Glomerular visceral epithelial cell (primary cell): ENCODE results near the gene WDFY3.
A peak's percentile ranks its signal among the peaks of the same experiment; 100 is the strongest.

Experiments
- DNase-seq: peaks from one replicate; pipeline ENCODE4 v3.0.0-alpha.2; 2016; ENCODE audit errors: extremely low spot score

Gene WDFY3

DNA sequence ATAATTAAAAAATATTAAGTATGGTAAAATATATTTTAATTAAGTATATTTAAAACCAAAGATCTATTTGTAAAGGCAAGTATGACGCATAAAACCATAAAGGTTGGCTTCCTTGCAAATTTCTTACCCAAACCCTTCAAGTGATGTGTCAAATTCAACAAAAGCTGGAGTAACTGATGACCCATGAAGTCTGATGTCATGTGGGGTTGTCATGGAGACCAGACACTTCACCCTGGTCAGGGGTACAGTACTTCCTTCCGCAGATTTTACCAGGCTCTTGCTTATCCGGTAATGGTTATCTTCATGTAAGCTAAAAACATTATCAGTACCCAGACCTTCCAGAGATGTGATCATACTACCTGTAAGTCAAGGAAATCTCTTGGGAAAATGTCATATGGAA is 170.1 kb downstream of the WDFY3 start:
- peak; percentile 15 for DNase-seq

DNA sequence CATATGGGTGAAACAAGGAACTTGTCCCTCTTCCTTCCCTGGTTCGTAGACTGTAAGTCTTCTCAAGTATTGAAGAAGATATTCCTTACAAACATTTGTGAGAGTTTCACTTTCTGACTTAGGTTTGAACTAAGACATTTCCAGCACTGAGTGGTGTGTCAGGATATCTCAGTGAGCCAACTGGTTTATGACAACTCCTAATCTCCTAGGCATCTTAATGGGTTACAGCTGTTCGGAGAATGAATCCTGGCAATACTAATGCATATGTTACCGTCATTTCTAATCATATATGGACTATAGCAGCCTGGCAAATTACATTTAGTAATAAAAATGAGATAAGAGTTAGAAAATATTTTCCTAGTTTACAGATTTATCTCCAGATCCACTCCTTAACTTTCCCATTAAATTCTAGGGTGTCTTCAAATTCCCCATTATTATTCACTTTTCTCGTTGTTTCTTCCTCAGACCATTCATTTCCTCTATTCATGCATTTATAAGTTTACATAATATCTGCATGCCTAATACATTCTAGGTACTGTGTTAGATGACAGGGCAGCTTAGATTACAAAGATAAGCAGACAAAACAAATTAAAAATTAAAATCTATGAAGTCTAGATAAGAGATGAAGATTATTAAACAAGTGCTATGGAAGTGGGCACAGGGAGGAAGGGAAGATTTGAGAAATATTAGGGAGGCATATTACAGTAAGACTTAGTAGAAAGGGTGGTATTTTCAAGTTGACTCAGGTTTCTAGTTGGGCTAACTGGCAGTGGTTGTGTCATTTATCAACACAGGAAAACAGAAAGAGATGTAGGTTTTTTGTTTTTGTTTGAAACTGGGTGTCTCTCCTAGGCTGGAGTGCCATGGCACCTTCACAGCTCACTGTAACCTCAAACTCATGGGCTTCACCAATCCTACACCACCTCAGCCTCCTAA is 173.9 kb downstream of the WDFY3 start:
- DNase-seq, result no peak

DNA sequence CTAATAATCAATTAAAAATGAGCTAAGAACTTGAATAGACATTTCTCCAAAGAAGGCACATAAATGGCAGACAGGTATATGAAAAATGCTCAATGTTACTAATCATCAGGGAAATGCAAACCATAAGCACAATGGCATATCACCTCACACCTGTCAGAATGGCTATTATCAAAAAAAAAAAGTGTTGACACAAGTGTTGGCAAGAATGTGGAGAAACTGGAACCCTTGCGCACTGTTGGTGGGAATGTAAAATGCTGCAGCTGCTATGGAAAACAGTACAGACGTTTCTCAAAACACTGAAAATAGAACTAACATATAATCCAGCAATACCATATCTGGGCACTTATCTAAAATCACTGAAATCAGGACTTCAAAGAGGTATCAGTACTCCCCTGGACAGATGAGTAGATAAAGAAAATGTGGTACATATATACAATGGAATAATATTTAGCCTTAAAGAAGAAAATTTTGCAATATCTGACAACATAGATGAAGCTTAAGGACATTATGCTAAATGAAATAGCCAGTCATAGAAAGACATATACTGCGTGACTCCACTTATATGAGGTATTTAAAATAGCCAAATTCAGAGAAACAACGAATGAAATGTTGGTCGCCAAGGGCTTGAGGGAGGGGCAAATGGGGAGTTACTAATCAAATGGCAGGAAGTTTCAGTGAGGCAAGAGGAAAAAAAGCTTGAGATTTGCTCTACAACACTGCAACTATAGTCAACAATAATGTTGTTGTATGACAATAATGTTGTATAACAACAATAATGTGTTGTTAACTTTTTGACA is 175.5 kb downstream of the WDFY3 start:
- DNase-seq, result no peak

DNA sequence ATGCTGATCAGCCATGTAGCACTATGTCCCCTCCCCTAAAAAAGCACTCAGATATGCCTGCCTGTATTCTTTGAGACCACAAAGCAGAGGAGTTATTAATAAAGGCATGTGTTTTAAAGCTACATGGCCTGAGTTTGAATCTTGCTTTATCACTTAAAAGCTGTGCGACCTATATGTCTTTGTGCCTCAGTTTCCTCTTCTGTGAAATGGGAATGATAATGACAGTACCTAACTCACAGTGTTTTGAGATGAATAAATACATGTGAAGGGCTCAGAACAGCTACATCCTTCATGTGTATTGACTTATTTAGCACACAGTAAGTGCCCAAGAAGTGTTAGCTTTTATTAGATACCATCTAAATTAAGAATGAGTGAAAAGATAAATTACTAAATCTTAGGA is 180.0 kb downstream of the WDFY3 start:
- no peak for DNase-seq

DNA sequence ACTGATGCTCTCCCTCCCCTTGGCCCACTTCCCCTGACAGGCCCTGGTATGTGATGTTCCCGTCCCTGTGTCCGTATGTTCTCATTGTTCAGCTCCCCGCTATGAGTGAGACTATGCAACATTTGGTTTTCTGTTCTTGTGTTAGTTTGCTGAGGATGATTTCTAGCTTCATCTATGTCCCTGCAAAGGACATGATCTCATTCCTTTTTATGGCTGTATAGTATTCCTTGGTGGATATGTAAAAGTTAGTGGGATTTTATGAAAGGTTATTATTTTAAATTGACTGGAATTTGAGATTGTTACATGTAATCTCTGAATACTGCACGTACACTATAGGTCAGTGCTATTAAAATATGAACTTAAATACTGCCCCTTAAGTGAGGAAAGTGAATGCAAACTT is 184.0 kb downstream of the WDFY3 start:
- no peak for DNase-seq

DNA sequence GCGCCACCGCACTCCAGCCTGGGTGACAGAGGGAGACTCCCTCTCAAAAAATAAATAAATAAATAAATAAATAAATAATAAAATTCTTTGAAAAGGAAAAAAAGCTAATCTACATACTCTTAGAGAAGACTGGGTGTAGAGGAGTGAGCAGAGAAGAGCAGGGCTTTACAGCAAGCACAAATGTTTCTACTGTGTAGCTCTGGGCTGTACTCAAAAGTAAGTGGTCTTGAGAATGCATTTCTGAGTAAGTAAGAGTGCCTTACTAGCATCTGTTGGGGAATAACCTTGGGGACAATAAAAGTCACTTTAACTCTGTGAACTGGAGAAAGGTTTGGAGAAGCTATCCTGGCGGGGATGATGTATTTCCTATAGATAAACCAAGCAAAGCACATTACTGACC is 185.8 kb downstream of the WDFY3 start:
- DNase-seq, result no peak

DNA sequence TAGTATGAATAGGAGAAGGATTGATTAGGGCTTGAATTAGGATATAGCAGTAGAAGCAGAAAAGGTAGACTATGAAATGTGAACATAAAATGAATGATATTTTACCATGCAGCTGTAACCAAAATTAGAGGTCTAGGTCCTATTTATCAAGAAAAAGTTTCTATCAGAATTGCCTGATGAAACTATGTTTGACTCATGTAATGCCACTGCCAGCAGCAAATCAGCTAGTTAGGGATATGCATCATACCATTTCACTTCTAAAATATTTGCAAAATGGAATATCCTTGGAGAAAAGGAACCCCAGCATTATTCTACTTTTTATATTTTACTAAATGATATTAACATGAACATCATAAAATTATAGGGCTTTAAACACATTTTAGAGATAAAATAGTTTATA is 188.4 kb downstream of the WDFY3 start:
- DNase-seq, result no peak

DNA sequence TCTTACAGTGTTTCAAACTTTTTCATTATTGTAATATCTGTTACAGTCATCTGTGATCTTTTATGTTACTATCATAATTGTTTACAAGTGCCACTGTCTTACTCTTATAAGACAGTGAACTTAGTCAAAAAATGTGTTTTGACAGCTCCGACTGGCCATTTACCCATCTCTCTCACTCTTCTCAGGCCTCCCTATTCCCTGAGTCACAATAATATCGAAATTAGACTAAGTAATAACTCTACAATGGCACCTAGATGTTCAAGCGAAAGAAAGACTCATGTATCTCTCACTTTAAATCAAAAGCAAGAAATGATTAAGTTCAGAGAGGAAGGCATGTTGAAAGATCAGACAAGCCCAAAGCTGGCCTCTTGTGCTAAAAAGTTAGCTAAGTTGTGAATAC is 199.3 kb downstream of the WDFY3 start:
- DNase-seq, result no peak

DNA sequence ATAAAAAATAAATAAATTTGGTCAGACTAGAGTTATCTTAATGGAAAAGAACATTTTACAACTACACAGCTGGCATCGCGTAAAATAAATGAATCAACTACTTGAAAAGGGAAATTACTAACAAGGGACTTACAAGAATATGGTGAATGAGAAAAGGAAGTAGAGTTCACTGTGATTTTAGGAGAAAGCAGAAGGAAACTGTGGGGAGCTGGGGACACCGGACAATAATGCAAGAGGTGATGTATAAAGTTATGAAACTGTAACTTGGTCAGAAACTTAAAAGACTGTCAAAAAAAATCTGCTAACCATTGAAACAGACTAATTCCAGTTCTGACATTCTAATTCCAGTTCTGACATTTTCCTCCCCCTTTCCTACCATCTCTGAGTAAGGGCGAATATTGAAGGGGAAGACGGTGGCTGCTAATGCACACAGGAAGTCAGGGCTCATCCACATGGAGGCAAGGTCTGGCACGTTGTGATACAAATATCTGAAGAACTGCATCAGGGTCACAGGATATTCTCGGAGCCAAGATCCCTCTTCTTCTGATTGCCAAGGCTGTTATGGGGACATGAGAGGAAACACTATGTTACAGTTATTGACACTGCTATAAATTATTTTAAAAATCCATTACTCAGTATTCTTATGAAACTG is 213.0 kb downstream of the WDFY3 start:
- no peak for DNase-seq

DNA sequence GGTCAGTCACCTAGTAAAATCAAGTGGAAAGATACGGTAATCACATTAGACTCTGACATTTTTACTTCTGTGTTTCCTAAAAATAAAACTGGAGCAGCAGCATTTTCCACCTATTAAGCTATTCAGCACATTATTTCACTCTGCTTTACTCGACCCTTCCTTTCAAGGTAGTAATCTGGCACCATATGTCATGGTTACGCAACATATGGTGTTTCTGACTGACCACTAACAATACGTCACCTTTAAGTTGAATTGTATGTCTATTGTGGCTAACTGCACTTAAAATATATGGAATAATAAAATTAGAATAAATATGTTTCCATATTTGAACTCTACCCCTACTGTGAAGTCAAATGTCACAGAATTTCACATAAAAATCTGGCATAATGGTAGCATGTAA is 214.8 kb downstream of the WDFY3 start:
- DNase-seq, result no peak

DNA sequence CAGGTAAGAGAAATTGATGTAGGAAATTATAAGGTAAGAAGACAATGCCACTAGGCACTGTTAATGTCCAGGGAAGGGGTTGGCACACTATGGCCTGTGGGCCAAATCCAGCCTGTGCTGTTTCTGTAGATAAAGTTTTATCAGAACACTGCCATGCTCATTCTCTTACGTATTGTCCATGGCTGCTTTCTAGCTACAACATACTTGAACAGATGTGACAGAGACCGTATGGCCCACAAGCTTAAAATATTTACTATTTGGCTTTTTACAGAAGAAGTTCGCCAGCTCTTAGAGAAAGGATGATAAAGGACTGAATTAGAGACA is 215.6 kb downstream of the WDFY3 start:
- DNase-seq, result no peak

DNA sequence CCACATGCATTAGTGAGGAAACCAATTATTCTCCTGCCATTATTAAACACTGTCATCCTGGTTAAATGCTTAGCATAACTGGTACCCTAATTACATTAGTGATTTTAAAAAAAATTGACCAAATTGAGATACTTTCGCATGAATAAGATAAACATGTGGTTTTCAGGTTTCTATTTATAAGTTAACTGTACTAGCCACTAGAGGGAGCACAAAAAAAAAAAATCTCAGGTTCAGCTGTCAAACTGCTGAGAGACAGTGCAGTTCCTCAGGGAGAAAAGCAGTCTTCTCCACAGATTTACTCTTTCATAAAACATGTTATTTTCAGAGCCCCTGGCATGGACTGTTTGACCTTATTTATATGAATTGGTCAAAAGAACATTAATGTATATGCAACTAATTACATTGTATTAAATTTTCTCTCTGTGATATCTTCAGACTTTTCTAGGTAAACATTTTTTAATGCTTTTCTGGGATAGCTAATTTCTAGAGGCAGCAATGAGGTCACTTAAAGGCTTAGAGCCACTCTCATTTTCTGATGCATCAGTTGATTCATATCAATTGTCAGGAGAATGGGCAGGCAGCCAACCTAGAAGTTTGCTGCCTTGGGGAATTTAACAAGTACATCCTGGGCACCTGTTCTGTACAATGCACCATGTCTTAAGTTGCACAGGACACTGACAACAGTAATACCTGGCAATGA is 216.1 kb downstream of the WDFY3 start:
- DNase-seq, result peak; percentile 58

DNA sequence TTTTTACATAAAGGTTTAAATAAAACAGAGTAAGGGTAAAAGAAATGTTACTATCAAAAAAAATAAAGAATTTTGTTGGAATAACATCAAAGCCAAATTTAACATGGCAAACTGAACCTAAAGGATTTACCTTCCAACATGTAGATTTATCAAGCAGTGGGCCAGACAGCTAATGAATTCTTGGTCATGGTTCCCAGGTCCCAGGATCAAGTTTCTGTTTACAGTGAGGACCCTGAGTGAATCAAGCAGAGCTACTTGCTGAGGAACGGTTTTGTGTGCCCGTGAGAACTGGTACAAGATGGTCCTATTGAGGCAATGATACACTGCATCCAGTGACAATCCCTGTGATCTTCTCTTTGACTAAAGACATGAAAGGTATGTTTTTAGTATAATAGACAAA is 226.4 kb downstream of the WDFY3 start:
- no peak for DNase-seq

DNA sequence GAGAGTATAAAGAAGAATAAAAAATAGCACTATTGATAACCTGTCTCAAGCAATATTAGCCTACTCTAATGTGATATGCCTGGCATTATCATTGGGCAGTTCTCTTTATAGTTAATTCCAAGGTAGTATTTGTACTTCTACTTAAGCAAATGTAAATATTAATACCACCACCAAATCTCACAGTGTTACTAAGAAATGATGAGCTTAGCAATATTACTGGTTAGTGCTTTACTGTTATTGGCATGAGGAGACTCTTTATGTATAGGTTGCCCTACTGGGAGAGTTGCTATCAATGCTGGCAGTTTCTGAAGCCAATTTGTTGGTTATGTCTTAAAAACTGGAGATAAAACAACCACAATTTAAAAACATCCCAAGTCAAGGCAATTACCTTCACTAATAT is 227.9 kb downstream of the WDFY3 start:
- no peak for DNase-seq

DNA sequence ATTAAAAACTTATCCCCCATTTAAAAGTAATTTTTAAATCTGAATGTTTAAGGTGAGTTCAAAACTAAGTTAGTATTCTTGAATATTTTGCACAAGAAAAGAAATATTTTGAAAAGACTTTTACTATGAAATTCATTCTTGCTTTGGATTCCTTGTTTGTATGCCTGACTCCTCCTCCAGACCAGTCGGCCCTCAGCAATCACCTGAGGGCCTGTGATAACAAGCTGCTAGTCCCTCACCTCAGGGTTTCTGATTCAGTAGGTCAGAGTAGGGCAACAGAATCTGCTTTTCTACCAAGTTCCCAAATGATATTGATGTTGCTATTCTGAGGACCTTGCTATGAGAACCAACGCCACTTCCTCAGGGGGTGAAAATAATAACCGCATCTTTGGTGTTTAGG is 228.8 kb downstream of the WDFY3 start:
- no peak for DNase-seq

DNA sequence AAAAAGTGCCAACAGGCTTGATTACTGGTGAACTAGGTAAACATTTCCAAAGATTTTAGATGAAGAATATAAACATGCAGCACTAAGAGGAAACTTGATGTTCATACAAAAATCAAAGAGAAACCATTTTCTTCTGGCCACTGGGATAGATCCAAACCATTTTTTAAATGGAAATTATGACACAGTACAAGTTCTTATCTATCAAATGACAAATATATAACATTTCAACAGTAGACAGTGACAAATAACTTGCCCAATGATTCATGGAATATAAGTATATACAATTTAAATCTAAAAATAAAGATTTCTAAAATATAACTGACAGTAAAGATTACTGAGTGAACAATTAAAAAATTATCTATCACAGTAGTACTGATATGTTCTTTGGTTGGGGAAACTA is 232.5 kb downstream of the WDFY3 start:
- DNase-seq, result no peak

DNA sequence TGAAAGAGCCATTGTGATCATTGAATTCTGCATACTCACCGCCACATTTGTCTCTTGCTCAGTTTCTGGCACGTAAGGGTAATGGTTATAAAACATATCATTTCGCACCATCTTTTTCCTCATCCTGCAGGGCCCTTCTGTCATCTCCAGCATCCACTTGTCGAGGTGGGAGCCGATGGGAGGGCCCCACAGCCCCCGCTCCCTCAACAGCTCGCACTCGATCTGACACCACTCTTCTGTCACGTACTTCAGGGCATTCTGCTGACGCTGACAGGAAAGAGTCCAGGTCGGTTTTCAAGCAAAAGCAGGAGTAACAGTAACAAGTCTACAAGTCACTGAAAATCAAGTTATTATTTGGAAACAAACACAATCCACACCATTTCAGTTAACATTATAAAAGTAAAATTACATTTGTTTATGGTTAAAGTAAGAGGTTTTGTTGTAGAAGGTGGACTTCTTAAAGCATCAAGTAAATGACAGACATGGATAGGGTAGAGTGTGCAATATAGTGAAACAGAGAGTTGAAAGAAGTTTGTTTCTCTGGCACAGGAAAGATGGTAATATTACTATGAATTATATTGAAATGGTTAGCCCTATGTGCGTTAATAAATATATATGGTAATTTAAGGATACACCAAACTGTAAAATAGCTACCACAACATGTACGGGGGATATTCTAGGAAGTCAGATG is 233.0 kb downstream of the WDFY3 start:
- DNase-seq, result no peak

DNA sequence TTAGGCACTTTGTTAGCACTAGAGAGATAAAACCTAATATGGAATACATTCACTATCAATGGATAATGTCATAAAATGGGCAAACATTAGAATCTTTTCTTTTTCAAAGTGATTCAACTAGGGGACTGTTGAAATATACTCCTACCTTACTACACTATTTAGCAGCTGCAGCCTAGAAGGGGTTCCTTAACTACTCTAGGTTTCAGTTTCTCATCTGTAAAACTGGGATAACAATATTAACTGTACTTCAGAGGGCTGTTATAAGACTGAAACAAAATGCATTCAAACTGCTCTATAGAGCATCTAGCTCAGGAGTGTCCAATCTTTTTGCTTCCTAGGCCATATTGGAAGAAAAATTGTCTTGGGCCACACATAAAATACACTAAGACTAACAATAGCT is 236.1 kb downstream of the WDFY3 start:
- DNase-seq, result no peak

DNA sequence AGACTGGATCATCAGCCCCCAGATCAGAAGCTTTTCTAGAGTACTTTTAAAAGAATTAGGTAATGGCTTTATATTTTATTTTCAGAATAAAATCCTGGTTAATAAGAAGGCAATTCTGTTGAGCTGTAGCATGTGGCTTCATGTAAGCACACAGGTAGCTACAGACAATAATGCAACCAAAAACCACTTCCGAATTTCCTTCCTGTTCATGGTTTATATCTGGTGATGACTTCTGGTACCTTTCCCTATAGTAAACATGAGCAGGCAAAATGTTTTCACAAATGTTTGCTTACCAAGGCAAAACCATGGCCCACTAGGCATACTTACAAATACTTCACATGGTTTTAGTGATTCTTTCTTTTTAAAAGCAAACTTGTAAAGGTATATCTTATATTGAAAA is 239.0 kb downstream of the WDFY3 start:
- DNase-seq, result no peak

DNA sequence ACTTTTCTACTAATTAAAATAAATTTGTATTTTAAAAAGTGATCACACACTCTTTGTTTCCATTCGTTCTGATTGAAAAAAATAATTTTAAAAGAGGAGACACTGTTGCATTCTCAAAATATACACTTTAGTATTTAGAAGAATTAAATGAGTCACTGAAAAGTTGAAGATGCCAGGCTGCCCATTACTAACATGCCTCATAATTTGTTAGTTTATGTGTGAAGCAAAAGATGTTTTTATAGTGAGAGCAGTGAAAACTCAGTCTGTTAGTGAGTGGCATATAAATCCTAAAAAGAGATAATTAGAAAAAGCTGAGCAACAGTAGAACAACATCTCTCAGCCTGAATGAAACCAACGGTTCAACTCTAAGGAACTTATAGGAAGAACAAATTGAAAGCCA is 240.1 kb downstream of the WDFY3 start:
- DNase-seq, result no peak

DNA sequence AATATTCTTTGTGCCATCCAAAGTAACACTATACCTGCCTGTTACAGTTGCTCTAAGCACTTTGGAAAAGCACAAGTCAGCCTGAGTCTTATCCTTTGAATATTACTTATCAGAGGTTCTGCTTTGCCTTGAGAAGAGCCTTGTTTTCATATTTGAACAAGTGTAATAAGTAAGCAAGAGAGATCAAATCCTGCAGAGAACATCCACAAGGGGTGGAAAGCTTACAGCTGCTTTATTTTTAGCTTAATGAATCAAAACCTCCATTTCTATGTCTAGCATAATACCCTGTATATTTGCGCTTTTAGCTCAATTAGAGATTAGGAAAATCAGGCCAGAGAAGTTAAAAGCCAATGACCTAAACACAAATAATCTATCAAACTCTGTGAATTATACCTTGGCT is 243.8 kb downstream of the WDFY3 start:
- DNase-seq, result no peak

DNA sequence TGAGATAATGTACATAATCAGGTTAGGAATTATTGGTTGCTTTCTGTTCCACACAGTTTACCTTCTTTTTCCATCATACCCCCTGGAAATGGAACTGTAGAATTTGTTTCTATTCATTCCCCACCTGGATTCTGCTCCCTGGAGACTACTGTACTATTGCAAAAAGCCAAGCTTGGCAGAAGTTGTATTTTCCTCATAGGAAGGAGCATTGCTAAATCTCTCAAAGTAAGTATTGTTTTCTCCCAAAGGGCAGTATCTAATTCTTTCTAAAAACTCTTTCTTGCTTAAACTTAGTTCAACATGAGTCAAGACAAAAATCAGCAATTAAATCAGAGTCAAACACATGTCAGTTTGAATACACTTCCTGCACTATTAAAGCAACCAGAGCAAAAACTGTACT is 247.4 kb downstream of the WDFY3 start:
- no peak for DNase-seq
